Measurements from ENCODE around the gene MAP3K1. TPM values are rescaled to one million over a fixed set of nuclear protein-coding genes. Genes with fewer than 3 reads are reported as not detected.

The MAP3K1 gene
- total and polyA plus RNA-seq, 9 of the 15 experiments (the other 6 are each of a cell fraction or from before 2014, with no cell fraction given): 3.9 to 13.9 (median 7.5) TPM

DNA sequence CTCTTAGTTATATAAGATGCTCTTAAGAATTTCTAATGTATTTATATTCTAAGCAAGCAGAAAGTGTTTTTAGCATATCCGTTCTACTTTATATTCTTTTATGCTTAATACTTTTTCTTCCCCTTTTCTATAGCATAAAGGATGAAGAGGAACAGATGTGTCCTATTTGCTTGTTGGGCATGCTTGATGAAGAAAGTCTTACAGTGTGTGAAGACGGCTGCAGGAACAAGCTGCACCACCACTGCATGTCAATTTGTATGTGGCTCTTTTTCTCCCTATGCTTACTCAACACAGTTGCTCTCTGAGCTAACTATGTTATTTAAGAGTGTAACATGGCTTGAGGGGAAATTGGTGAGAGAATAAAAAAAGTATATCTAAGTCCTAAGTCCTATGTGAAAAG, 56.4 kb downstream of the MAP3K1 start:
- BruUV-seq (replicated peaks): no TSS peak
- Histone ChIP-seq H3K4me1 (replicated peaks in 1 of 2; ENCODE audit: control insufficient read depth in 2 of 2, insufficient read depth in 2 of 2, low read length in 2 of 2) (no peaks in the 10 kb centered on the region), H4K20me1 (replicated peaks; ENCODE audit: control insufficient read depth, insufficient read depth, low read length) (no peaks in the 10 kb centered on the region), H3K27me3 (ENCODE audit: control insufficient read depth in 2 of 2, insufficient read depth in 2 of 2, low read length in 2 of 2) (no peaks in the 10 kb centered on the region), H3K27ac (ENCODE audit: extremely low read depth, low read depth, low read length) (no peak overlapping the region), H3K36me3 (ENCODE audit: control insufficient read depth, insufficient read depth, low read length) (peaks cover 40% of the 10 kb centered on the region), H3K4me2 (ENCODE audit: insufficient read depth, low read length) (no peak overlapping the region), H3K9ac (ENCODE audit: insufficient read depth in 1 of 2, low read depth in 2 of 2, low read length in 2 of 2) (no peak overlapping the region), H3K9me1 (ENCODE audit: control insufficient read depth, insufficient read depth, low read length) (no peaks in the 10 kb centered on the region), H3K4me3 (no peak overlapping the region), H3K9me3 (replicated peaks; ENCODE audit: control insufficient read depth, insufficient read depth, low read depth, low read length) (no peaks in the 10 kb centered on the region), H3K79me2 (ENCODE audit: control insufficient read depth, insufficient read depth, low read length) (no peaks in the 10 kb centered on the region), H2AFZ (ENCODE audit: low read depth, low read length) (no peak overlapping the region)
- POLR2A ChIA-PET: interaction anchor here (0.7 kb wide), 1 partner anchor 488 kb away, joined by 3 read pairs; no protein-coding TSS in a partner anchor
- 86% methylated on average over 2 of the region's 2 CpGs for WGBS (ENCODE audit: insufficient coverage, low coverage, missing lambda C conversion rate)
- intact Hi-C loops (cut with micrococcal nuclease): no loop called here
- FAIRE-seq (no peak), DNase-seq (ENCODE audit: extremely low read depth in 1 of 4, low spot score in 3 of 4) (no peak), ATAC-seq (no peak)
- no peak for TF ChIP-seq ZBTB8A (IDR thresholded peaks at IDR 0.05; ENCODE audit: partially characterized antibody)
- TF ChIP-seq XRCC5 (IDR thresholded peaks at IDR 0.05; ENCODE audit: low read depth, low read length): no peak
- no peak for TF ChIP-seq SMARCA4 (IDR thresholded peaks at IDR 0.05)
- no peak for TF ChIP-seq GABPA (tag; conservative IDR thresholded peaks at IDR 0.05; ENCODE audit: low read depth)
- no peak for TF ChIP-seq TSC22D4 (tag; IDR thresholded peaks at IDR 0.05)
- TF ChIP-seq, protein P1, sequence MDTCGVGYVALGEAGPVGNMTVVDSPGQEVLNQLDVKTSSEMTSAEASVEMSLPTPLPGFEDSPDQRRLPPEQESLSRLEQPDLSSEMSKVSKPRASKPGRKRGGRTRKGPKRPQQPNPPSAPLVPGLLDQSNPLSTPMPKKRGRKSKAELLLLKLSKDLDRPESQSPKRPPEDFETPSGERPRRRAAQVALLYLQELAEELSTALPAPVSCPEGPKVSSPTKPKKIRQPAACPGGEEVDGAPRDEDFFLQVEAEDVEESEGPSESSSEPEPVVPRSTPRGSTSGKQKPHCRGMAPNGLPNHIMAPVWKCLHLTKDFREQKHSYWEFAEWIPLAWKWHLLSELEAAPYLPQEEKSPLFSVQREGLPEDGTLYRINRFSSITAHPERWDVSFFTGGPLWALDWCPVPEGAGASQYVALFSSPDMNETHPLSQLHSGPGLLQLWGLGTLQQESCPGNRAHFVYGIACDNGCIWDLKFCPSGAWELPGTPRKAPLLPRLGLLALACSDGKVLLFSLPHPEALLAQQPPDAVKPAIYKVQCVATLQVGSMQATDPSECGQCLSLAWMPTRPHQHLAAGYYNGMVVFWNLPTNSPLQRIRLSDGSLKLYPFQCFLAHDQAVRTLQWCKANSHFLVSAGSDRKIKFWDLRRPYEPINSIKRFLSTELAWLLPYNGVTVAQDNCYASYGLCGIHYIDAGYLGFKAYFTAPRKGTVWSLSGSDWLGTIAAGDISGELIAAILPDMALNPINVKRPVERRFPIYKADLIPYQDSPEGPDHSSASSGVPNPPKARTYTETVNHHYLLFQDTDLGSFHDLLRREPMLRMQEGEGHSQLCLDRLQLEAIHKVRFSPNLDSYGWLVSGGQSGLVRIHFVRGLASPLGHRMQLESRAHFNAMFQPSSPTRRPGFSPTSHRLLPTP (IDR thresholded peaks at IDR 0.05; ENCODE audit: borderline replicate concordance, extremely low read depth, insufficient read length): no peak
- TF ChIP-seq, protein P2, sequence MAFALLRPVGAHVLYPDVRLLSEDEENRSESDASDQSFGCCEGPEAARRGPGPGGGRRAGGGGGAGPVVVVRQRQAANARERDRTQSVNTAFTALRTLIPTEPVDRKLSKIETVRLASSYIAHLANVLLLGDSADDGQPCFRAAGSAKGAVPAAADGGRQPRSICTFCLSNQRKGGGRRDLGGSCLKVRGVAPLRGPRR (CRISPR knock-in tag; IDR thresholded peaks at IDR 0.05): no peak
- TF ChIP-seq HDAC2 (IDR thresholded peaks at IDR 0.05): no peak
- TF ChIP-seq KDM2B (CRISPR knock-in tag; IDR thresholded peaks at IDR 0.05): no peak
- TF ChIP-seq HIVEP1 (CRISPR knock-in tag; IDR thresholded peaks at IDR 0.05): no peak
- TF ChIP-seq ZNF184 (CRISPR knock-in tag; IDR thresholded peaks at IDR 0.05): no peak
- no peak for TF ChIP-seq COPS2 (conservative IDR thresholded peaks at IDR 0.05)
- TF ChIP-seq YBX1 (IDR thresholded peaks at IDR 0.05): no peak
- TF ChIP-seq, protein P3, sequence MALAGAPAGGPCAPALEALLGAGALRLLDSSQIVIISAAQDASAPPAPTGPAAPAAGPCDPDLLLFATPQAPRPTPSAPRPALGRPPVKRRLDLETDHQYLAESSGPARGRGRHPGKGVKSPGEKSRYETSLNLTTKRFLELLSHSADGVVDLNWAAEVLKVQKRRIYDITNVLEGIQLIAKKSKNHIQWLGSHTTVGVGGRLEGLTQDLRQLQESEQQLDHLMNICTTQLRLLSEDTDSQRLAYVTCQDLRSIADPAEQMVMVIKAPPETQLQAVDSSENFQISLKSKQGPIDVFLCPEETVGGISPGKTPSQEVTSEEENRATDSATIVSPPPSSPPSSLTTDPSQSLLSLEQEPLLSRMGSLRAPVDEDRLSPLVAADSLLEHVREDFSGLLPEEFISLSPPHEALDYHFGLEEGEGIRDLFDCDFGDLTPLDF (CRISPR knock-in tag; IDR thresholded peaks at IDR 0.05): no peak
- TF ChIP-seq, protein P4, sequence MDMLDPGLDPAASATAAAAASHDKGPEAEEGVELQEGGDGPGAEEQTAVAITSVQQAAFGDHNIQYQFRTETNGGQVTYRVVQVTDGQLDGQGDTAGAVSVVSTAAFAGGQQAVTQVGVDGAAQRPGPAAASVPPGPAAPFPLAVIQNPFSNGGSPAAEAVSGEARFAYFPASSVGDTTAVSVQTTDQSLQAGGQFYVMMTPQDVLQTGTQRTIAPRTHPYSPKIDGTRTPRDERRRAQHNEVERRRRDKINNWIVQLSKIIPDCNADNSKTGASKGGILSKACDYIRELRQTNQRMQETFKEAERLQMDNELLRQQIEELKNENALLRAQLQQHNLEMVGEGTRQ (CRISPR knock-in tag; IDR thresholded peaks at IDR 0.05): no peak
- no peak for TF ChIP-seq KAT7 (CRISPR knock-in tag; IDR thresholded peaks at IDR 0.05; ENCODE audit: borderline replicate concordance)
- TF ChIP-seq PHTF2 (CRISPR knock-in tag; IDR thresholded peaks at IDR 0.05): no peak
- TF ChIP-seq RCOR1 (IDR thresholded peaks at IDR 0.05; ENCODE audit: borderline replicate concordance in 1 of 2, low read depth in 2 of 2, low read length in 2 of 2): no peak
- no peak for TF ChIP-seq ZNF707 (CRISPR knock-in tag; conservative IDR thresholded peaks at IDR 0.05)
- in situ Hi-C loops (cut with MboI): no loop called here
- CTCF ChIA-PET (ENCODE audit: low intra/inter-chr PET ratio): no interaction called here
